Right lung (tissue), 5 donors: ENCODE results near the gene SLC4A5. TPM values are rescaled to one million over a fixed set of nuclear protein-coding genes. Genes with fewer than 3 reads are reported as not detected.

Experiments used
- DNase-seq, 2 donors: peaks; one replicate each; pipeline ENCODE4 v3.0.0-alpha.2; 2013
- polyA plus RNA-seq, 5 donors: library from polyadenylated mRNA; unstranded; fragments of 120-200 nt; gene quantifications; one replicate each; pipeline versions ENCODE4 v1.2.1 to v1.2.3, GENCODE V29; 2013; ENCODE audit warnings: inconsistent platforms in 1 of 5, low replicate concordance in 1 of 5; ENCODE audit not compliant: insufficient read length in 5 of 5, insufficient read depth in 1 of 5

The SLC4A5 gene
- polyA plus RNA-seq, 5 donors, result 5.2 to 9.9 (median 8.5) TPM

DNA sequence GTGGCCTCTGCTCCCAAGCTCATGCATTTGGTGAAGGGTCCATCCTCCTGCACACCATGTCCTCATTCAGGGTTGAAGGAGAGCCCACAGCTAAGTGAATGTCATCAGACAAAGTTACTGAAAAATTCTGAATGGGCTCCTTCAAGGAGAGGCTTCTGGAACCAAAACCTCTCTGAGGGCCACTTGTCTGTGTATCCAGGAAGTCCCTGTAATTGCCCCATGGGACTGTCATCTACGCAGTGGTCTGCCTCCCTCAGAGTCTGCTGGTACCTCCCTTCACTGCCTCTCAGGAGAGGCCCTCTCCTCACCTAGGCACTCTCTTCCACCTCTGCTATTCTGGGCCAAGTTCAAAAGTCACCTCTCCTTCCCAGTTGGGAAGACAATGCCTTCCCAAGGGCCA is 68.0 kb downstream of the SLC4A5 start:
- no peak for DNase-seq

DNA sequence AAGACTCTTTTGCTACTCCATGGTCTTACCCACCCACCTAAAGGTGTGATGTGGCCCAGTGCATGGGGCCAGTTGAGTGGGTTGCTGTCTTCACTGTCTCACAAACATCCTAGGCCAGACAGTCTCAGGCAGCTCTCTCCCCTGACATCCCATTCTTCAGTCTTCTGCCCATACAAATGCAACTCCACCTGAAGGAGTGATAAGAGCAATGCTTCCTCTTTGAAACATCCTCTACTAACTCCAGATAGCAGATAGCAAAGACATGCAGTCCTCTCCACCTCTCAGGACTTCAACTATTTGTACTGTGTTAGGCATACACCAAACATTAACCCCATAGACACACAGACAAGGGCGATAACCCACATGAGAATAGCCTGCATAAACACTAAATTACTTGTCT is 73.5 kb downstream of the SLC4A5 start:
- no peak for DNase-seq

DNA sequence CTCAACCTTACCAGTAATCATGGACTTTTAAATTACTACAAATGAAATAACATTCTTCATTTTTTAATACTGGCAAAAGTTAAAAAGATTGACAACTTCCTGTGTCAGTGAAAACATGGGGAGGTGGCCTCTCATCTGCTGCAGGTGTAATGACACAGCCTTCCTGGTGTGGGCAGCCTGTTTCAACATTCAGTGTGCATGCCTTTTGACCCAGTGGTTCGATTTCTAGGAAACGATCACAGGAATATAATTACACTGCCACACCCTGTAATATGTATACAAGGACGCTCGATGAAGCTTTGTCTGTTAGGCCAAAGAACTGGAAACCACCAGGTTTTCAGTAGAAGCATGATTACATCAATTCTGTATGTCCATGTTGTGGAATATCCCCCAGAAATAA is 76.1 kb downstream of the SLC4A5 start:
- no peak for DNase-seq

DNA sequence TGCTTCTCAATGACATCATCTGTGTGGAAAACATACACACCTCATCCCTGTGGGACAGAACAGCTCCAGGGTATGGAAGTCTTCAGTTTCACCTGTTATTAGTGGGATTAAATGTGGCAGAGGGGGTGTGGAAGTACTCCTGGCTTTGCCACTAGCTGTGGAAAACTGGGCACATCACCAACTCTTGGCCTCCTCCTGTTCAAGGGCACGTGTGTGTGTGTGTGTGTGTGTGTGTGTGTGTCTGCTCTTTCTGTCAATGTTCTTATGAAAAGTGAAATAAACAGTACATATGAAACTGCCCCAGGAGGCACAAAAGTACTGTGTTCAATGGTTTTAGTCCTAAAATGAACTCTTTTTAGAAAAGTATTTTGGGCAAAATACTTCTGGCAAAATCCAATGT is 78.9 kb downstream of the SLC4A5 start:
- DNase-seq, result no peak

DNA sequence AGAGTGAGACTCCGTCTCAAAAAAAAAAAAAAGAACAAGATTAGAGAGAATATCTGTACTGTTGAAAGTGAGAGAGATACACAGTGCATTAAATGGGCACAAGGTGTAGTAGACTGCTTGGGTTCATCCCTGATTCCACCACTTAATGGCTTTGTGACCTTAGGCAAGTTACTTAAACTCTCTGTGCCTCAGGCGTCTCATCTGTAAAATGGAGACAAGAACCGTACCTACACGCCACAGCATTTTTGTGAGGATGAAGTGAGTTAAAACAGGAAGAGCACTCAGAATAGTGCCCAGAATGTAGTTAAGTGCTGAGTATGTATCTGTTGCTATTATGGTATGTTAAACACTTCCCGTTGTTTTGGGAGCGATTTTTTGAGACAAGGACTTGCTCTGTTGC is 80.5 kb downstream of the SLC4A5 start:
- DNase-seq, result no peak

DNA sequence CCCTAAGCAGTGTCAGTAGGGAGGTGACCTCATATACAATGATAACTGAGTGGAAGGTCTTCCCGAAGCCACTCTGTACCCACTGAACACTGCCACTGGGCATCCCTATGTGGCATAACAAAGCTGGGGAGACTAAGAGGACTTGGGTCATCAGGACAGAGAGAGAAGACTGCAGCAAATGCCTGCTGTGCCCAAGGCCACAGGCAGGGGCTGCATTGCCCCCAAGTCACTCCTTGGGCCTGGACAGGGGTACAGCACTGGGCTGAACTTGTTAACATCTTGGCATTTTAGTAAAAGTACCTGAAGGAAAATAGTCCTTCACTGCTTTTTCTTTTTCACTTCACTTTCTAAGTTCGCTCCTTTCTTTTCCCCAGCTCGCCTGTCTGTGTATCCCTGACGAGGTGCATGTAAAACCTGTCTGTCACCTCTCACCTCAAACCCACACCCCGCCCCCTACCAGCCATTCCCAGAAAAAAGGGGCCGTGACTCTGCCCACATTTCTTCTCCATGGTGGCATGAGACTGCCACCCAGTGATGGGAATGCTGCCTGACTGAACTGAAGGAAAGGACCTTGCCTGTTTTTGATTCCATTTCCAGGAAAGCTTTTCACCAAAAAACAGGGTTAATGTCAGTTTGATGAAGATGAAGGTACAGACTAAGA is 81.9 kb downstream of the SLC4A5 start:
- peak in 1 of 2 donors; percentile 28 for DNase-seq

DNA sequence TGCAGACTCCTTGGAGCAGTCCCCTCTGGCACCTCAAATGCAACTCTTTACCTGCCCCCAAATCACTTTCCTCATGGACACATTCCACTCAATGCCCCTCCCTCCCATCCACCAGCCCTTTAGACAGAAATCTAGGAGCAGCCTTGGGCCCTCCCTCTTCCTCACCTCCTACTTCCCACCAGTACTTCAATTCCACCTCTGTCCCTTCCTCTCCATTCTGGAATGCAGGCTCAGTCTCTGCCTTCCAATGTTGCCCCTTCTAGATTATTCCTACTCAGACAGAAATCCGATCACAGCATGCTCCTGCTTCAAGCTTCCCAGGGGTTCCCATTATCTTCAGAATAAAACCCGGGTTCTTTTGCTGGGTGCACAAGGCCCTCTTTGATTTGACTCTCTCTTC is 82.7 kb downstream of the SLC4A5 start:
- no peak for DNase-seq

DNA sequence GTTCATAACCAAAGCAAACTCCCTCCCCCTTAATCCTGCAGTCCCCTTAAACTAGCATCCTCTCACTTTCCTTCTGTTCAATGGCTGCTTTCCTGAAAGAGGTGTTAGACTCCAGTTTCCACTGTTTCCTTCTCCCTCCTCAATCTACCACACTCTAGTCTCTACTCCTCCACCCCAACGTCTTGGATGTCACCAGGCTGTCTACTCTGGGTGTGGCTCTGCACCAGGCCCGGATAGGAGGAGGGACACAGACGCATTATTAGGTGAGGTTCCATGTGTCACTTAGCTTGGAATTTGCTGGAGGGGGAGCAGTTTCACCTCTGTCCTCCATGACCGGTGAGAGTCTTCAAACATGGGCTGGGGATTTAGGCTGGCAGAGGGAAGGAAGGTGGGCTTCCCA is 83.5 kb downstream of the SLC4A5 start:
- no peak for DNase-seq

DNA sequence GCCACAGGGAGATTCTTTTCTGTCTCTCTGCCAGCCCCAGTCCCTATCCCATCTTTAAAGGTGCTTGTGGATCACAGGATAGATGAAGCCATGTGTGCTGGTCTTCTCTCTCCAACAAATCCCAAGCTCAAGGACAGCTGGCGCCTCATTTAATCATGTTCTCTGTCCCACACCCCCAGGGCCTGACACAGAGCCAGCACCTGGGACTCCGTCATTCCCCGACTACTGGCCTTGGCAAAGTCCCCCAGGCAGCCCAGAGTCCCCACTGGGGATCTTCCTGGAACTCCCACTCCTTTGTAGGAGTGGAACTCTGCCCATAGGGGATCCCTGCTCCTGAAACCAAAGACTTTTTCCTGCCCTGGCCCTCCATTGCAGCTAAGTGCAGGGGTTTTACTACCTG is 84.0 kb downstream of the SLC4A5 start:
- DNase-seq, result no peak

DNA sequence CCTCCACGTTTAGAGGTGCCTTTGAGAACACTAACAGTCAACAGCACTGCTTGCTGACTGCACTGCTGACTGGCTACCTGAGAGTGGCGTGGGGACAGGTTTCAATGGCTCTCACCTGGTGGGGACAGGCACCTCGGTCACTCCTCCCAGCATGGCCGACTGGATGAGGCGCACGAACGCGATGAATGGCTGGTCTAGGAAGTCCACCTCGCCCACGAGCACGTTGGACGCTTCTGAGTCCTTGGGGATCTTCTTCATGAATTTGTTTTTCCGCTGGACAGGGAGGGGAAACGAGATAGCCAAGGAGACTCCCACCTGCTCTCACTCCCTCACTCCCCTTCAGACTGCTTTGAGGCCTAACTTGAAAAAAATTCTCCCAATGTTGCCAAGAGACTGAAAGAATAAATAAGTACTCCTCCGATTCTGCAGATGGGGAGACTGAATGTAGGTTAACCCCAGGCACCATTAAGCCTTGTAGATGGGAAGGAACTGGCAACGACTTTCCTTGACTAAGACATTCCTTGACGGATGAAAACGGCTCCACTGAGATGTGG is 87.5 kb downstream of the SLC4A5 start:
- no peak for DNase-seq

DNA sequence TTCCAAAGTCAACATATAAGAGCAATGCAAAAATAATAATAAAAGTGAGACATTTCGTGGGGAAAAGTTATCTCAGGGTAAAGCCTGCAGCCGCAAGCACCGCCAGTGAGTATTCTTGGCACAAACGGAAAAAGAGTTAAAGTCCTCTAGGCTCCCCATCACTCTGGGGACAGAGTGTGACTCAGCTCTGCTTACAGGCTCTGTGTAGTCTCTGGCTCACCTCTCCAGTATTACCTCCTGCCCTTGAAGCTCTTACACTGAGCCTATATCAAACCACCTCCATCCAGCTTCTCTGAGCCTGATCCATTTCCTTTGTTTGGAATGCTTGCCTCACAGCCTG is 89.3 kb downstream of the SLC4A5 start:
- no peak for DNase-seq

DNA sequence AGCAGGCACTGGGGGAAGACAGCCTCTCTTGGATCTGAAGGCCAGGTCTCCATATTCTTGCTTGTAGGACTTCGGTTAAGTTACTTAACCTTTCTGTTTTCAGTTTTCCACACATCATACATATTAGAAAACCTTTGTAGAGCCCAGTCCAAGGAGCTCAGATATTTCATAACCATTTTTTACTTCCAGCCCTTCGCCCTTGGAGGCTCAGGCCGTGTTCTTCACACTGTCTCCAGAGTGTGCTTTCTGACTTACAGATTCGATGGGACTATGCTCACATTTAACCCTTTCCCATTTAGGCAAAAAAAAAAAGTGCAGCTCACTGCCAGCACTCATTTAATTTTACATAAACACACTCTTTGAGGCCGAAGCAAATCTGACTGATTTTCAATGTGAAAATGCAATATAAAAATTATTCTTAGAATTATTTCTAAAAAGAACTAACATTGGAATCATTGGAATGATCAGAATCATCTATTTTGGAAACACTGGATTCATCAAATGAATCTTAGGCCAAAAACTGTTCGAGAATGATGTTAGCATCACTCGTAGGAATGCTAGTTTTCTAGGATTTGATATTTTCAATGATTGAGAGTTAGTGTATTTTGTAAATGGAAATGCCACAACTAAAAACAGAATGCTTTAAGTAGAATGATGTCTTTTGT is 89.8 kb downstream of the SLC4A5 start:
- no peak for DNase-seq

DNA sequence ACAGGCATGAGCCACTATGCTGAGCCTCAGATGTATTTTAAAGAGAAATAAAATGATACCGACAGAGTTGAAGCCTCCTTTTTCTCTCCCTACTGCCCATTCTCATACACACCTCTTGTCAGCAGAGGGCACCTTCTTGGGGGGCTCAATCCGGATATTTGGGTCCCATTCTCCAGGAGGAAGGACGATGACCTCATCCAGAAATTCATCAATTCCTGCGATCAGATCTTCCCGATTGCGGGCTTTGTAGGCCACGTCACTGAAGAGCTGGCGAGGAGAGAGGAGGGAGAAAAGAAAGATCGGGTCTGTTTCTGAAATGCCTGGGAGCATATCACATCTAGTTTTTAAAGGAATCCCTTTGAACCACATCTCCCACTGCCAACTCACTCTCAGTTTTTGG is 90.4 kb downstream of the SLC4A5 start:
- DNase-seq, result no peak

DNA sequence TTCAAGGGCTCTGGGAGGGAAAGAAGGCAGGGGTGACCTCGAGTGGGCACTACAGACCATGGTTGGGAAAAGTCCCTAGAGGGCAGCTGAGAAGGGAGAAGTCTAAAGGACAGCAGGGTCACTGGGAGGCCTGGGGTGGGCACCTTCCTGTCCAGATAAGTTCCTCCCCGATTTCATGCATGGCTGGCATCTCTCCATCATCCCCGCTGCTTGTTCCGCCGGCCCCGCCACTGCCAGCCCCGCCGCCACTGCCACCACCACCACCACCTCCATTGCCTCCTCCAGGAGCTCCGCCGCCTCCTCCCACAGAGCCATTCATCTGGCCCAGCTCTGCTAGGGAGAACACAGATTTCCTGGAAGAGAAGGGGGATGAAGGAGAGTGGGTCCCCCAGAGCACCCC is 91.2 kb downstream of the SLC4A5 start:
- no peak for DNase-seq

DNA sequence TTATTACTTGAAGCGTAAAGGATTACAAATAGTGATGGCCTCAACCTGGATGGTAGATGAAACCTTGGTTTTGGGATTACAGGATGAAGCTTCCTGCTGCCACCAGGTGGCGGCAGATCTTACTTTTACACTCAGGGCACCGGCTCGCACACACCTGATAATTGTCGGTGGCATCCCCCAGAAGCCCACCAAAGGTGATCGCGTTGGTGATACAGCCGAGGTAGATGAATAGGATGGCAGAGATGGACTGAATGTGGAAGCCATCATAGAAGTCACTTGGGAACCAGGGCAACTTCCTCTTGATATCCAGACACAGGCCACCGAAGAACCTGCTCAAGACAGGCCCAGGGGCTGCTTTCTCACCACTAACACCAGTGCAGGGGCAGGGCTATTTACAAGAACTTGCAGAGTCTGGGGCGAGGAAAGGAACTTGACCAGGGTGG is 93.0 kb downstream of the SLC4A5 start:
- peak; percentile 27 to 29 for DNase-seq

DNA sequence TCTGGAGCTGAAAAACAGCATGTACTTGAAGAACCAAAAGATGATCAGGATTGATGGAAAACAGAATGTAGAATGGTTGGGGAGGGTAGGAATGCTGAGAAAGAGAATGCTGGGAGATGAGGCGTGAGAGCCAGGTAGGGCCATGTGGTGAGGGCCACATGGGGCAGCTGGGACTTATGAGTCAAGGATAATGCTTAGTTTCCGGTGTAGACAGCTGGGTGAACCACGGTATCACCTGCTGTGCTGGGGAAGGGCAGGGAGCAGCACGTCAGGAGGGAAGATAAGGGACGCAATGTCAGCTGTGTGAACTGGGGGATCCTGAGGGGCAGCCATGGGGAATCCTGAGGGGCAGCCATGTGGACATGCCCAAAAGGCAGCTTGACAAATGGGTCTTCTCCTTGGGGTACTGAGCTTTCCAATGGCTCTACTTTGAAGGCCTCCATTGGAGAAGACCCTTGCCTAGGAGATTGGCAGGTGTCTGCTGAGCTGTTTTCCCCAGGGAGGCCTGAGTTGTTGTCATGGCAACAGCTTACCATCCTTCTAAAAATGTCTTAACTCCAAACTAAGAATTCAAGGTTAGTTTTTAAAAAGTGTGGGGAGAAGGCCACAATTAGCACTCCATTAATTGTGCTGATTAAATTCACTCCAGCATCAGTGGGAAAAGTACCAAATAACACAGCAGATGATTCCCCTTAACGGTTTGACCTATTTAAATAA is 93.7 kb downstream of the SLC4A5 start:
- DNase-seq, result no peak

DNA sequence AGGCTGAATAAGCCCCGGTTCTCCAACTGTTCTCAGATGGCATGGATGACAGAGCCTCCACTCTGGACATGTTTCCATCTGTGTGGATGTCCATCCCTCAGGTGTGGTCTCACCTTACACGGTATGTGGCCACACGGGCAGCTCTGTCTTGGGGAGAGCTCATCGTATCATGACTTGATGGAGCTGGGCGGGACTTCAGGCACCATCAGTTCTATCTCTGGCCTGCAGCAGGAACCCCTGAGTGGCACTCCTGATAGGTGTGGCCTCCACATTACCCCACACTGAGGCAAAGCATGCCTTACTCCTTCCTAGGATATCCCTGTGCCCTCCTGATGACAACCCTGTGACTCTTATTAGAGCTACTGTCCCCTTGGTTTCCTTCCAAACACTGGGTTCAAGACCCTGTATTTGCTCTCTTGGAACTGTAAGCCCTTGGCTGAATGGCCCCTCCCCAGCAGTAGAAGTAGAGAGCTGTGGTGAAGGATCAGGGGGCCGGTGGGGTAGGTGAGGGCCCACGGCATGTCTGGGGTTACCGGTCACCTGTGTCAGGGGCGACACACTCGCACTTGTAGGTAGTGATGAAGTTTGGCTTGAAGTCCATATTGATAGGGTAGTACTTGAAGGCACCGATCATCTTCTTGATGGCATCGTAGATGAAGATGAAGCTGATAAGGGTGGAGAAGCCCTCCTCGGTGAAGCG is 96.6 kb downstream of the SLC4A5 start:
- no peak for DNase-seq

DNA sequence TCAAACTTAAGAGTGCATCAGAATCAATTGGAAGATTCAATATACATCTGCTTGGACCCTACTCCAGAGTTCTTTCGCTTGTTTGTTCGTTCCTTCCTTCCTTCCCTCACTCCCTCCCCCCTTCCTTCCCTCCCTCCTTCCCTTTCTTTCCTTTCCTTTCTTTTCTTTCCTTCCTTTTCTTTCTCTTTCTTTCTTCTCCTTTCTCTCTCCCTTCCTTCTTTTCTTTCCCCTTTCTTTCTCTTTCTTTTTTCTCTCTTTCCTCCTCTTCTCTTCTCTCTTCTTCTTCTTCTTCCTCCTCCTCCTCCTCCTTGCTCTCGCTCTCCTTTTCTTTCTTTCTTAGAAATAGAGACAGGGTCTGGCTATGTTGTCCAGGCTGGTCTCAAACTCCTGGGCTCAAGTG is 98.9 kb downstream of the SLC4A5 start:
- no peak for DNase-seq

DNA sequence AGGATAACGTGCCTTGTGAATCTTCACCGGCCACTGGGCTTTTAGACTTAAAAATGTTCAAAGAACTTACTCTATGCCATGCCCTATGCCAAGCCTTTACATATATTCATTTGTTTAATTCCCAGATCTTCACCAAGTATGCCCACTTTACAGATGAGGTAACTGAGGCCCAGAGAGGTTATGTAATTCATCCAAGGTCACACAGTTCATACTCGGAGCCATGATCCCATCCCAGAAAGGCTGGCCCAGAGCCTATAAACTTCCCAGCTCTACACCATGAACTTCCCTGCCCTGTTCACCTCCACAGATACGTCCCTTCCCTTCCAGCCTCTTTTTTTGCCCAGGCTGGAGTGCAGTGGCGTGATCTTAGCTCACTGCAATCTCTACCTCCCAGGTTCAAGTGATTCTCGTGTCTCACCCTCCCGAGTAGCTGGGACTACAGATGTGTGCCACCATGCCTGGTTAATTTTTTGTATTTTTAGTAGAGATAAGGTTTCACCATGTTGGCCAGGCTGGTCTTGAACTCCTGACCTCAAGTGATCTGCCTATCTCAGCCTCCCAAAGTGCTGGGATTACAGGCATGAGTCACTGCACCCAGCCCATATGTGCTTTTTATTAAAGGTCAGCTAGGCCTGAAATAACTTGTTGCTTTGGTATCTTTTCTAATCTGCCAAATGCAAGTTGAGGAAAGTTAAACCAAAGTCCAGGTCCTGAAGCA is 100.7 kb downstream of the SLC4A5 start:
- DNase-seq, result no peak

DNA sequence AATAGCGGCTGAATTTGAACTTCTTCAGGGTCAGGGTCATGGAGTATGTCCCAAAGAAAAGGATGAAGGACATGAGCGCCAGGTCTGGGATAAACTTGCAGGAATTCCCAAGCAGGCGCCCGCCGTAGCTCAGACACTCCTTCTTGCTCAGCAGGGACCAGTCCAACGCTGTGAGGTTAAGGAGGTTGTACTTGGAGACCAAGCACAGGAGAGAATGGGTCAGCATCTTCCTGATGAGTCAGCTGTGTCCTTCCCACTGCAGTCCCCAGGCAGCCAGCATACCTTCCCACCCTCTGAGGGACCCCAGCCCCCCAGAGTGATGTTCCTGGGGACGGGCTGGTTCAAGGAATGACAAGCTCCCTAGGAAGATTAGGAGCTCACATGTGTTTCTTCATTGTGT is 103.9 kb downstream of the SLC4A5 start:
- no peak for DNase-seq

DNA sequence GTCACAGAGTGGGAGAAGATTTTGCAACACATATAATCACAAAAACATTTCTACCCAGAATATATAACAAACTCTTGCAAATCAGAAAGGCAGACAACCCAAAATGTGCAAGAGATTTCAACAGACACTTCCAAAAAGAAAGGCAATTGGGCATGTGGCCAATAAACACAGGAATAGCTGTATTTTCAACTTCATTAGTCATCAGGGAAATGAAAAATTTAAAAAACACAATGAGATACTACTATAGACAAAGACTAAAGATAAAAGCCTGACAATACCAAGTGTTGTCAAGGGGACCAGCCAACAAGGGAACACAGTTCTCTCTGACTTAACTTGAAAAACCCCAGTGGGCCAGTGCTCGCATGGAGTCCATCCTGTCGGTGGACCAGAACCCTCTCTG is 104.3 kb downstream of the SLC4A5 start:
- DNase-seq, result no peak

DNA sequence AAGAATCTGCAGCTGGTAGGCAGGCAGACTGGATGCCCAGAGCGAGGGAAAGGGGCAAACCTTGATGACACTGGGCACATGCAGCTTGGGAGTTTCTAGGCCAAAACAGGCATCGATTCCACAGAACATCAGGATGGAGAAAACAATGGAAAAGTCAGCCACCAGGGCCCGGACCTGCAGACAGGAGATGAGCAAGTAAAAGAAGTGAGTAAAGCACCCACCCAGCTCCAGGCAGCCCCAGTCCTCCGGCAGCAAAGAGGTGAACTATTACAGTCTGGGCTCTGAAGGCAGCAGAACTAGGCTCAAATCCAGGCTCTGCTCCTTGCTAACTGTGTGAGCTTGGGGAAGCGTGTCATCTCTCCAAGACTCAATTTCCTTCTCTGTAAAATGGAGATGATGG is 108.2 kb downstream of the SLC4A5 start:
- no peak for DNase-seq
